IMR-90 (cell line): ENCODE results near the gene PGD.

Source experiments
- BHLHE40 ChIP-seq: fragments of 150-350 bp; IDR thresholded peaks from 2 replicates; pipeline ENCODE4 v1.6.1; 2016; ENCODE audit warnings: mild to moderate bottlenecking, low read depth, low read length
- CHD1 ChIP-seq: IDR thresholded peaks from 2 replicates; pipeline ENCODE4 v1.6.1; 2012; ENCODE audit warnings: low read depth, low read length, improper control_type of control experiment
- CTCF ChIP-seq: conservative IDR thresholded peaks from 2 replicates; pipeline ENCODE4 v1.5.1; 2012; ENCODE audit warnings: mild to moderate bottlenecking, low read depth, low read length, improper control_type of control experiment

GRCh38 chr1:10360045-10360444 is 38.8 kb upstream of the PGD start:
- no peak for TF ChIP-seq CHD1
- TF ChIP-seq CTCF = no peak
- TF ChIP-seq BHLHE40 = no peak
